ENCODE data around the gene NLGN4Y.

The NLGN4Y gene

GRCh38 chrY:14524272-14525231 lies at the start of gene NLGN4Y:
Gene NLGN4Y (plus strand): TSS chrY:14524529. CDS start chrY:14622120, 97,591 bp downstream.
- no peak for DNase-seq (ENCODE audit: low read depth in 2 of 2)

- no peak for DNase-seq (ENCODE audit: low read depth in 2 of 2)
Measured at GRCh38 chrY:14485935-14486334, 38.4 kb upstream of the NLGN4Y start.

- DNase-seq (ENCODE audit: low read depth in 2 of 2): no peak
Measured at GRCh38 chrY:14490226-14490625, 34.1 kb upstream of the NLGN4Y start.

- DNase-seq (ENCODE audit: low read depth in 2 of 2): no peak
Measured at GRCh38 chrY:14498071-14498470, 26.3 kb upstream of the NLGN4Y start.

GRCh38 chrY:14504592-14504991 lies 19.7 kb upstream of the NLGN4Y start:
- no peak for DNase-seq (ENCODE audit: low read depth in 2 of 2)

- no peak for DNase-seq (ENCODE audit: low read depth in 2 of 2)
Measured at GRCh38 chrY:14522379-14522950, 1.9 kb upstream of the NLGN4Y start.

- DNase-seq (ENCODE audit: low read depth in 2 of 2): no peak
Measured at GRCh38 chrY:14523491-14524271, 648 bp upstream of the NLGN4Y start.

GRCh38 chrY:14525315-14525714 lies 986 bp downstream of the NLGN4Y start:
- no peak for DNase-seq (ENCODE audit: low read depth in 2 of 2)

GRCh38 chrY:14528361-14528760 lies 4.0 kb downstream of the NLGN4Y start:
- DNase-seq (ENCODE audit: low read depth in 2 of 2): no peak

GRCh38 chrY:14536703-14537102 lies 12.4 kb downstream of the NLGN4Y start:
- DNase-seq (ENCODE audit: low read depth in 2 of 2): no peak

- DNase-seq (ENCODE audit: low read depth in 2 of 2): no peak
Measured at GRCh38 chrY:14543506-14543905, 19.2 kb downstream of the NLGN4Y start.

- no peak for DNase-seq (ENCODE audit: low read depth in 2 of 2)
Measured at GRCh38 chrY:14581294-14581693, 57.0 kb downstream of the NLGN4Y start.

GRCh38 chrY:14586725-14587124 lies 62.4 kb downstream of the NLGN4Y start:
- no peak for DNase-seq (ENCODE audit: low read depth in 2 of 2)

GRCh38 chrY:14601372-14601771 lies 77.0 kb downstream of the NLGN4Y start:
- DNase-seq (ENCODE audit: low read depth in 2 of 2): no peak

GRCh38 chrY:14617625-14618024 lies 93.3 kb downstream of the NLGN4Y start:
- DNase-seq (ENCODE audit: low read depth in 2 of 2): no peak

- no peak for DNase-seq (ENCODE audit: low read depth in 2 of 2)
Measured at GRCh38 chrY:14618513-14618912, 94.2 kb downstream of the NLGN4Y start.

- no peak for DNase-seq (ENCODE audit: low read depth in 2 of 2)
Measured at GRCh38 chrY:14628208-14628607, 103.9 kb downstream of the NLGN4Y start.

GRCh38 chrY:14631676-14632075 lies 107.3 kb downstream of the NLGN4Y start:
- DNase-seq (ENCODE audit: low read depth in 2 of 2): no peak

- no peak for DNase-seq (ENCODE audit: low read depth in 2 of 2)
Measured at GRCh38 chrY:14633718-14634117, 109.4 kb downstream of the NLGN4Y start.

GRCh38 chrY:14634954-14635353 lies 110.6 kb downstream of the NLGN4Y start:
- DNase-seq (ENCODE audit: low read depth in 2 of 2): no peak

- DNase-seq (ENCODE audit: low read depth in 2 of 2): no peak
Measured at GRCh38 chrY:14637551-14637950, 113.2 kb downstream of the NLGN4Y start.

GRCh38 chrY:14641853-14642252 lies 117.5 kb downstream of the NLGN4Y start:
- DNase-seq (ENCODE audit: low read depth in 2 of 2): no peak

Data from stimulated activated CD8-positive, alpha-beta memory T cell treated with anti-CD3 and anti-CD28 coated beads, Interleukin-15, amount 100 ng/mL, for 48 hours (primary cell).